Neural cell (in vitro differentiated cells): ENCODE measurements around the gene LZTS3. TPM values are rescaled to one million over a fixed set of nuclear protein-coding genes. Genes with fewer than 3 reads are reported as not detected.
"Not testable (repeated sequence)": the region's sequence is repeated elsewhere in the genome, so short reads cannot be mapped to it uniquely, and the experiment has no call there.

ENCODE experiments used
- H2AFZ ChIP-seq: fragments of 200-600, 300-800 bp; sonication (generic), shearing (Covaris generic); 2 replicates; pipeline ENCODE4 v1.6.0; 2014; ENCODE audit warnings: low read depth, mild to moderate bottlenecking, antibody characterized with exemption, low read length, moderate library complexity
- H3F3A ChIP-seq: fragments of 200-600 bp; shearing (Covaris generic); 2 replicates; pipeline ENCODE4 v1.6.1; 2016; ENCODE audit warnings: mild to moderate bottlenecking, moderate library complexity, mixed read lengths, antibody characterized with exemption, low read length; ENCODE audit not compliant: insufficient read depth, poor library complexity, severe bottlenecking
- H3K27ac ChIP-seq: fragments of 200-600, 300-800 bp; sonication (generic), shearing (Covaris generic); 2 replicates; pipeline ENCODE4 v1.5.1; 2014; ENCODE audit warnings: mild to moderate bottlenecking, low read length, moderate library complexity
- H3K27me3 ChIP-seq: fragments of 300-800, 200-600 bp; sonication (generic), shearing (Covaris generic); 2 replicates; pipeline ENCODE4 v1.6.0; 2014; ENCODE audit warnings: mild to moderate bottlenecking, low read depth, low read length, moderate library complexity; ENCODE audit not compliant: insufficient read depth
- H3K36me3 ChIP-seq: fragments of 300-800, 200-600 bp; sonication (generic), shearing (Covaris generic); 2 replicates; pipeline ENCODE4 v1.5.1; 2014; ENCODE audit warnings: mild to moderate bottlenecking, antibody characterized with exemption, low read length, moderate library complexity; ENCODE audit not compliant: insufficient read depth
- H3K4me2 ChIP-seq: fragments of 300-800, 200-600 bp; sonication (generic), shearing (Covaris generic); 2 replicates; pipeline ENCODE4 v1.6.0; 2014; ENCODE audit warnings: mild to moderate bottlenecking, low read length
- H3K4me3 ChIP-seq: fragments of 300-800, 200-600 bp; sonication (generic), shearing (Covaris generic); 2 replicates; pipeline ENCODE4 v1.5.1; 2014; ENCODE audit warnings: mild to moderate bottlenecking, low read length, moderate library complexity
- H3K79me2 ChIP-seq: fragments of 200-600 bp; shearing (Covaris generic); replicated peaks from 2 replicates; pipeline ENCODE4 v1.6.0; 2014; ENCODE audit warnings: mild to moderate bottlenecking, low read length, moderate library complexity; ENCODE audit not compliant: insufficient read depth
- H3K9ac ChIP-seq: fragments of 300-800, 200-600 bp; sonication (generic), shearing (Covaris generic); 2 replicates; pipeline ENCODE4 v1.6.1; 2016; ENCODE audit warnings: mild to moderate bottlenecking, low read length, mixed read lengths
- H3K9me2 ChIP-seq: fragments of 200-600 bp; shearing (Covaris generic); 2 replicates; pipeline ENCODE4 v1.6.1; 2016; ENCODE audit warnings: mild to moderate bottlenecking, low read length, mixed read lengths; ENCODE audit not compliant: insufficient read depth
- H3K9me3 ChIP-seq: fragments of 200-600, 300-800 bp; sonication (generic), shearing (Covaris generic); 2 replicates; pipeline ENCODE4 v1.6.1; 2016; ENCODE audit warnings: mild to moderate bottlenecking, mixed run types, low read length, moderate library complexity, mixed read lengths
- H4K20me1 ChIP-seq: fragments of 200-600 bp; shearing (Covaris generic); 2 replicates; pipeline ENCODE4 v1.6.1; 2016; ENCODE audit warnings: mild to moderate bottlenecking, mixed run types; ENCODE audit not compliant: insufficient read depth
- EP300 ChIP-seq: fragments of 450-650 bp; conservative IDR thresholded peaks from 2 replicates; pipeline ENCODE4 v1.6.1; 2014; ENCODE audit warnings: antibody characterized with exemption, mild to moderate bottlenecking, moderate library complexity; ENCODE audit not compliant: poor library complexity, severe bottlenecking
- EZH2 ChIP-seq: fragments of 200-600, 300-800 bp; shearing (Covaris generic), sonication (generic); IDR thresholded peaks from 2 replicates; pipeline ENCODE4 v1.6.1; 2014; ENCODE audit warnings: antibody characterized with exemption, low read length, borderline replicate concordance, mild to moderate bottlenecking; ENCODE audit not compliant: insufficient read depth, poor library complexity, severe bottlenecking
- MXI1 ChIP-seq: fragments of 450-650 bp; conservative IDR thresholded peaks from 2 replicates; pipeline ENCODE4 v1.6.1; 2014; ENCODE audit warnings: antibody characterized with exemption, mild to moderate bottlenecking; ENCODE audit not compliant: poor library complexity, severe bottlenecking
- POLR2AphosphoS5 ChIP-seq: IDR thresholded peaks from 2 replicates; pipeline ENCODE4 v1.6.1; 2012
- RAD21 ChIP-seq: fragments of 450-650 bp; conservative IDR thresholded peaks from 2 replicates; pipeline ENCODE4 v1.6.1; 2014; ENCODE audit warnings: antibody characterized with exemption, mild to moderate bottlenecking, moderate library complexity
- REST ChIP-seq: IDR thresholded peaks from 2 replicates; pipeline ENCODE4 v1.6.1; 2012; ENCODE audit warnings: borderline replicate concordance
- SMC3 ChIP-seq: fragments of 450-650 bp; conservative IDR thresholded peaks from 2 replicates; pipeline ENCODE4 v1.6.1; 2014; ENCODE audit warnings: antibody characterized with exemption, mild to moderate bottlenecking, moderate library complexity; ENCODE audit not compliant: poor library complexity
- TAF1 ChIP-seq: IDR thresholded peaks from 2 replicates; pipeline ENCODE4 v1.6.1; 2012; ENCODE audit warnings: low read depth
- polyA plus RNA-seq: library from polyadenylated mRNA; depleted of rRNA; stranded (reverse); fragments of >200 nt; gene quantifications from 2 replicates; pipeline ENCODE4 v1.2.3, GENCODE V29; 2014
- TF ChIP-seq, protein P1 (sequence below): fragments of 450-650 bp; IDR thresholded peaks from 2 replicates; pipeline ENCODE4 v1.5.1; 2014; ENCODE audit warnings: antibody characterized with exemption, mild to moderate bottlenecking, moderate library complexity; ENCODE audit not compliant: poor library complexity, severe bottlenecking

LZTS3 gene
- polyA plus RNA-seq, 1 donor from 2014 or later: 33.8 TPM

DNA sequence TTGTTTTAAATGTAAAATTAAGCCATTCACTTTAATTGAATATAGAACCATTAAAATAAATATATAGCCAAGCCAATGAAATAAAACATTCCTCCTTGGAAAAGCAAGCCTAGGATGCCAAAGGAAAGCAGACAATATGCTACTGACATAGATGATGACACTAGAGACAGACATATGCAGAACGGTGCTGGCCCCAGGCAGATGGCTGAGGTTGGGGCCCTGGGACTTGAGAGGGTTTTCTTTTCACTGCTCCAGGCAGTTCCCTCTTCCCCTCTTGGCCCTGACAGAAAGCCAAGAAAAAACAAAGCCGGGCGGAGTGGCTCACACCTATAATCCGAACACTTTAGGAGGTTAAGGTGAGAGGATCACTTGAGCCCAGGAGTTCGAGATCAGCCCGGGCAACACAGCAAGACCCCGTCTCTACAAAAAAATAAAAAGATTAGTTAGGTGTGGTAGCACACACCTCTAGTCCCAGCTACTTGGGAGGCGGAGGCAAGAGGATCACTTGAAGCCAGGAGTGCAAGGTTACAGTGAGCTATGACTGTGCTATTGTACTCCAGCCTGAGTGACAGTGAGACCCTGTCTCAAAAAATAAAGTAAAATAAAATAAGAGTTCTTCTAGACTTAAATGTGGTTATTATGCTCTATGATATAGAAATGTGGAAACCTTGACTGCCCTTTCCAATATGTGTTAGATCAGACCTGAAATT is 44.9 kb downstream of the LZTS3 start:
- no peaks in the 10 kb centered on the region for H3K27me3 ChIP-seq
- no peak overlapping the region for H3K9ac ChIP-seq
- H3K36me3 ChIP-seq: no peaks in the 10 kb centered on the region
- no peak overlapping the region for H3K4me3 ChIP-seq
- no peaks in the 10 kb centered on the region for H3F3A ChIP-seq
- H3K79me2 ChIP-seq: peaks cover 3% of the 10 kb centered on the region
- H3K4me2 ChIP-seq: no peak overlapping the region
- no peak overlapping the region for H3K27ac ChIP-seq
- H3K9me2 ChIP-seq: no peaks in the 10 kb centered on the region
- peaks cover 4% of the 10 kb centered on the region for H3K9me3 ChIP-seq
- H2AFZ ChIP-seq: no peak overlapping the region
- no peaks in the 10 kb centered on the region for H4K20me1 ChIP-seq
- no peak for TF ChIP-seq TAF1
- TF ChIP-seq SMC3: no peak
- TF ChIP-seq, protein P1, sequence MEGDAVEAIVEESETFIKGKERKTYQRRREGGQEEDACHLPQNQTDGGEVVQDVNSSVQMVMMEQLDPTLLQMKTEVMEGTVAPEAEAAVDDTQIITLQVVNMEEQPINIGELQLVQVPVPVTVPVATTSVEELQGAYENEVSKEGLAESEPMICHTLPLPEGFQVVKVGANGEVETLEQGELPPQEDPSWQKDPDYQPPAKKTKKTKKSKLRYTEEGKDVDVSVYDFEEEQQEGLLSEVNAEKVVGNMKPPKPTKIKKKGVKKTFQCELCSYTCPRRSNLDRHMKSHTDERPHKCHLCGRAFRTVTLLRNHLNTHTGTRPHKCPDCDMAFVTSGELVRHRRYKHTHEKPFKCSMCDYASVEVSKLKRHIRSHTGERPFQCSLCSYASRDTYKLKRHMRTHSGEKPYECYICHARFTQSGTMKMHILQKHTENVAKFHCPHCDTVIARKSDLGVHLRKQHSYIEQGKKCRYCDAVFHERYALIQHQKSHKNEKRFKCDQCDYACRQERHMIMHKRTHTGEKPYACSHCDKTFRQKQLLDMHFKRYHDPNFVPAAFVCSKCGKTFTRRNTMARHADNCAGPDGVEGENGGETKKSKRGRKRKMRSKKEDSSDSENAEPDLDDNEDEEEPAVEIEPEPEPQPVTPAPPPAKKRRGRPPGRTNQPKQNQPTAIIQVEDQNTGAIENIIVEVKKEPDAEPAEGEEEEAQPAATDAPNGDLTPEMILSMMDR: no peak
- no peak for TF ChIP-seq REST
- no peak for TF ChIP-seq POLR2AphosphoS5
- TF ChIP-seq RAD21: no peak
- TF ChIP-seq MXI1: no peak
- TF ChIP-seq EZH2: no peak
- TF ChIP-seq EP300: no peak

- H3K27me3 ChIP-seq: no peaks in the 10 kb centered on the region
- no peaks in the 10 kb centered on the region for H4K20me1 ChIP-seq
- no peak overlapping the region for H2AFZ ChIP-seq
- no peak overlapping the region for H3K4me2 ChIP-seq
- no peaks in the 10 kb centered on the region for H3K9me2 ChIP-seq
- no peak overlapping the region for H3K4me3 ChIP-seq
- peaks cover 9% of the 10 kb centered on the region for H3K36me3 ChIP-seq
- H3K9me3 ChIP-seq: peaks cover 15% of the 10 kb centered on the region
- no peak overlapping the region for H3K27ac ChIP-seq
- no peak overlapping the region for H3K9ac ChIP-seq
- H3K79me2 ChIP-seq: peaks cover 3% of the 10 kb centered on the region
- no peak for TF ChIP-seq RAD21
- H3F3A ChIP-seq: no peaks in the 10 kb centered on the region
Measured at GRCh38 chr20:3126527-3126859, 46.9 kb downstream of the LZTS3 start.

DNA sequence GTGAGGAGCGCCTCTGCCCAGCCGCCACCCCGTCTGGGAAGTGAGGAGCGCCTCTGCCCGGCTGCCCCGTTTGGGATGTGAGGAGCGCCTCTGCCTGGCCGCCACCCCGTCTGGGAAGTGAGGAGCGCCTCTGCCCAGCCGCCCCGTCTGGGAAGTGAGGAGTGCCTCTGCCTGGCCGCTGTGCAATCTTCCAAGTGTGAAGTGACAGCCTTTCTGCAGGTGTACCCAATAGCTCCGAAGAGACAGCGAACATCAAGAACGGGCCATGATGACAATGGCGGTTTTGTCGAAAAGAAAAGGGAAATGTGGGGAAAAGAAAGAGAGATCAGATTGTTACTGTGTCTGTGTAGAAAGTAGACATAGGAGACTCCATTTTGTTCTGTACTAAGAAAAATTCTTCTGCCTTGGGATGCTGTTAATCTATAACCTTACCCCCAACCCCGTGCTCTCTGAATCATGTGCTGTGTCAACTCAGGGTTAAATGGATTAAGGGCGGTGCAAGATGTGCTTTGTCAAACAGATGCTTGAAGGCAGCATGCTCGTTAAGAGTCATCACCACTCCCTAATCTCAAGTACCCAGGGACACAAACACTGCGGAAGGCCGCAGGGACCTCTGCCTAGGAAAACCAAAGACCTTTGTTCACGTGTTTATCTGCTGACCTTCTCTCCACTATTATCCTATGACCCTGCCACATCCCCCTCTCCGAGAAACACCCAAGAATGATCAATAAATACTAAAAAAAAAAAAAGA is 47.4 kb downstream of the LZTS3 start:
- Histone ChIP-seq H3K9me3 (peaks cover 15% of the 10 kb centered on the region), H3K36me3 (peaks cover 11% of the 10 kb centered on the region)
- not testable (repeated sequence) for H3K4me2 ChIP-seq, H4K20me1 ChIP-seq, H3K27ac ChIP-seq, H3K9ac ChIP-seq, H2AFZ ChIP-seq, H3F3A ChIP-seq, H3K27me3 ChIP-seq, H3K79me2 ChIP-seq, H3K4me3 ChIP-seq, H3K9me2 ChIP-seq

DNA sequence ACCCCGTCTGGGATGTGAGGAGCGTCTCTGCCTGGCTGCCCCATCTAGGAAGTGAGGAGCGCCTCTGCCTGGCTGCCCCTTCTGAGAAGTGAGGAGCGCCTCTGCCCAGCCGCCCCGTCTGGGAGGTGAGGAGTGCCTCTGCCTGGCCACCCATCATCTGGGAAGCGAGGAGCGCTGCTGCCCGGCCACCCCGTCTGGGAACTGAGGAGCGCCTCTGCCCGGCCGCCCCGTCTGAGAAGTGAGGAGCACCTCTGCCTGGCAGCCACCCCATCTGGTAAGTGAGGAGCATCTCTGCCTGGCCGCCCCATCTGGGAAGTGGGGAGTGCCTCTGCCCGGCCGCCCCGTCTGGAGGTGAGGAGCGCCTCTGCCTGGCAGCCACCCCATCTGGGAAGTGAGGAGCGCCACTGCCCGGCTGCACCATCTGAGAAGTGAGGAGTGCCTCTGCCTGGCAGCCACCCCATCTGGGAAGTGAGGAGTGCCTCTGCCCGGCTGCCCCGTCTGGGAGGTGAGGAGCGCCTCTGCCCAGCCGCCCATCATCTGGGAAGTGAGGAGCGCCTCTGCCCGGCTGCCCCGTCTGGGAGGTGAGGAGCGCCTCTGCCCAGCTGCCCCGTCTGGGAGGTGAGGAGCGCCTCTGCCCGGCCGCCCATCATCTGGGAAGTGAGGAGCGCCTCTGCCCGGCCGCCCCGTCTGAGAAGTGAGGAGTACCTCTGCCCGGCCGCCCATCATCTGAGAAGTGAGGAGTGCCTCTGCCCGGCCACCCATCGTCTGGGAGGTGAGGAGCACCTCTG is 48.4 kb downstream of the LZTS3 start:
- H3K4me3 ChIP-seq, H3K4me2 ChIP-seq, H4K20me1 ChIP-seq, H2AFZ ChIP-seq, H3K9me2 ChIP-seq, H3K27ac ChIP-seq, H3K79me2 ChIP-seq, H3F3A ChIP-seq, H3K9ac ChIP-seq, H3K27me3 ChIP-seq: not testable (repeated sequence)
- Histone ChIP-seq H3K36me3 (peaks cover 11% of the 10 kb centered on the region), H3K9me3 (peaks cover 15% of the 10 kb centered on the region)
